Left lung (tissue), 10 donors: ENCODE measurements around the gene CD276. TPM values are rescaled to one million over a fixed set of nuclear protein-coding genes. Genes with fewer than 3 reads are reported as not detected.

ENCODE experiments used
- ATAC-seq: fragments of 200-7000 bp; cut with Tn5 transposase; one replicate; pipeline ENCODE4 v1.9.1; 2020; ENCODE audit warnings: moderate library complexity
- DNase-seq, 4 donors: peaks; one replicate each; pipeline ENCODE4 v3.0.0-alpha.2; 2013 to 2020
- H3K27ac ChIP-seq, 2 donors: fragments of 200-600 bp; sonication (generic) in 1 of 2; one replicate each; pipeline versions ENCODE4 v1.5.0 to v1.8.0; 2020 to 2021
- H3K27me3 ChIP-seq, 2 donors: fragments of 200-600 bp; sonication (generic) in 1 of 2; one replicate each; pipeline versions ENCODE4 v1.5.0 to v1.8.0; 2020 to 2021
- H3K36me3 ChIP-seq, 2 donors: fragments of 200-600 bp; sonication (generic) in 1 of 2; one replicate each; pipeline versions ENCODE4 v1.5.0 to v1.8.0; 2020 to 2021
- H3K4me1 ChIP-seq, 2 donors: fragments of 200-600 bp; one replicate each; pipeline ENCODE4 v1.8.0; 2021
- H3K4me3 ChIP-seq, 2 donors: fragments of 200-600 bp; sonication (generic) in 1 of 2; one replicate each; pipeline versions ENCODE4 v1.5.0 to v1.8.0; 2020 to 2021; ENCODE audit warnings: mild to moderate bottlenecking in 1 of 2
- H3K9me3 ChIP-seq, 2 donors: fragments of 200-600 bp; sonication (generic) in 1 of 2; one replicate each; pipeline versions ENCODE4 v1.5.0 to v1.8.0; 2020 to 2021
- CTCF ChIP-seq, 2 donors: fragments of 200-600 bp; sonication (generic) in 1 of 2; IDR thresholded peaks; one replicate each; pipeline versions ENCODE4 v1.5.0 to v1.8.0; 2021; ENCODE audit warnings: antibody characterized with exemption in 2 of 2
- intact Hi-C, 2 donors: fragments of 100-400 bp; cut with DNase I; formaldehyde crosslinking; loops; one replicate each; pipeline versions ENCODE4 v1.11.2 to v1.14.2; 2022
- polyA plus RNA-seq, 6 donors: library from polyadenylated mRNA; unstranded; fragments of 120-200 nt; gene quantifications; one replicate each; pipeline ENCODE4 v1.2.1, GENCODE V29; 2013; ENCODE audit not compliant: insufficient read length in 6 of 6
- total RNA-seq, 2 donors: library from RNA; stranded (reverse); fragmentation: NEBNext Ultra II Directional; extraction: Animal tissue kit (Norgen Biotek cat#: 25700); gene quantifications; one replicate each; pipeline ENCODE4 v1.2.1, GENCODE V29; 2021
- donor health status: DM: no; HTN: yes; CAD: no.
- donor health status: DM: no; HTN: no; CAD: no.

CD276 gene
- total and polyA plus RNA-seq, 8 donors = 71.9 to 185 (median 156) TPM

DNA sequence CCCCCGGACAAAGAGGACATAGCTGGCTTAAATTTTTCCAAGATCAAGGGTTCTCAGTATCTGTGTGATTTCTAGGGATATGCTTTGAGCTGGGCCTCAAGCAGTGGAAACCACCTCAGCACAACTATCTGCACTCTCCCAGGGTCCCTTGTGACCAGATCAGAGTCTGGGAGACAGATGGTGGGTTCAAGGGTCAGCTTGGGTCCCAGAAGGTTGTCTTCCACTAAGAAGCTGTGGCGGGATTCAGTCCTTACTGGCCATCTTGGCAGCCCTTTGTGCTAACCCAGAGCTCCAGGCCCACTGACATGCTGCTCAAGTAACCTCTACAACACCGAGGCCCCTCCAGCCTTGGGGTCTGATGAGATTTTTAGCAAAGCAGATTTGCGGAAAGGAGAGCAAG, 66.3 kb downstream of the CD276 start:
- ATAC-seq (no peak), DNase-seq (no peak)
- H3K36me3 ChIP-seq = no peaks in the 10 kb centered on the region
- peaks cover 15 to 95% of the 10 kb centered on the region in 2 donors for H3K27me3 ChIP-seq
- peaks cover 0 to 13% of the 10 kb centered on the region in 2 donors for H3K4me1 ChIP-seq
- TF ChIP-seq CTCF (IDR thresholded peaks at IDR 0.05) = no peak
- H3K9me3 ChIP-seq = no peaks in the 10 kb centered on the region
- intact Hi-C loops = no loop called here
- H3K27ac ChIP-seq = no peak overlapping the region
- H3K4me3 ChIP-seq = no peak overlapping the region

DNA sequence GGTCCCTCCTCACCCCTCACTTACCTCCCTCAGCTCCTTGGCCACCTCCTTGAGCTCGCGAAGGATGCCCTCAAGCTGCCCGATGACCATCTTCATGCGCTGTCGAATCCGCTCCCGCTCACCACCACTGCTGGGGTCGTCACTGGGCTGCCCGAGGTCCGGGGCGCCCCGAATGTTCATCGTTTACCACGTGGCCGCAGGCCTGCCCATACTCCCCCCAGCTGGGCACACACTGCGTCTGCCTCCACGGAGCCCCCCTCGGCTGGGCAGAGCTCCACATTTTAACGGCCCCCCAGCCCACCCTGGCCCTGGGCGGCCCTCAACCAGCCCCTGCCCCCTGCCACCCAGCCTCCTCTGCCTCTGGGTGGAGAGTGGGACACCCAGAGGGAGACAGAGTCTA, 66.8 kb downstream of the CD276 start:
- Histone ChIP-seq H3K4me3 (no peak overlapping the region), H3K36me3 (no peaks in the 10 kb centered on the region), H3K4me1 (peaks cover 0 to 13% of the 10 kb centered on the region in 2 donors), H3K9me3 (no peaks in the 10 kb centered on the region), H3K27me3 (peaks cover 15 to 99% of the 10 kb centered on the region in 2 donors), H3K27ac (no peak overlapping the region)
- DNase-seq (no peak), ATAC-seq (no peak)
- intact Hi-C loops = no loop called here
- no peak for TF ChIP-seq CTCF (IDR thresholded peaks at IDR 0.05)

DNA sequence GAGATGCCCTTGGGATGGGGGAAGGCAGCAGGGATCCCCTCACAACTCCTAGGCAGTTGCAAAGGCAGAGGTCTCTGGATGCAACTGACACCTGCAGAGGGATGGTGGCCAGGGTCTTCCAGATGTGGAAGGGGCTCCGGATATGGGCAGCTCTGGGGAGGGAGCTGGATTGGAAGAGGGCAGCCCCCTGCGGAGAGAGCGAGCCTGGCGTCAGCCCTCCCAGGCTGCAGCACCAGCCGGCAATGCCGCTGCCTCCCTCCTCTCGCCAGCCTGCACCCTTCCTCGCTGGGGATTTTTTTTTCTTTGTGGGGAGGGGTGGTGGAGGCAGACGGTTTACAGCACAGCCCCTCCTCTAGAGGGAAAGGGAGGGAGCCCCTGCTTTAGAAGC, 67.3 kb downstream of the CD276 start:
- Histone ChIP-seq H3K9me3 (no peaks in the 10 kb centered on the region), H3K4me3 (peak overlapping the region in 1 of 2 donors; percentile 43), H3K27me3 (peaks cover 15 to 99% of the 10 kb centered on the region in 2 donors), H3K36me3 (no peaks in the 10 kb centered on the region), H3K27ac (no peak overlapping the region), H3K4me1 (peaks cover 0 to 13% of the 10 kb centered on the region in 2 donors)
- ATAC-seq (no peak), DNase-seq (no peak)
- intact Hi-C loops = no loop called here
- no peak for TF ChIP-seq CTCF (IDR thresholded peaks at IDR 0.05)

GRCh38 chr15:73751899-73752805, 68.0 kb downstream of the CD276 start:
- peaks cover 15 to 97% of the 10 kb centered on the region in 2 donors for H3K27me3 ChIP-seq
- H3K9me3 ChIP-seq = no peaks in the 10 kb centered on the region
- H3K4me1 ChIP-seq = peaks cover 0 to 13% of the 10 kb centered on the region in 2 donors
- intact Hi-C loops = no loop called here
- H3K27ac ChIP-seq = no peak overlapping the region
- ATAC-seq (peak; percentile 45), DNase-seq (no peak)
- no peaks in the 10 kb centered on the region for H3K36me3 ChIP-seq
- peak overlapping the region; percentile 36 to 43 for H3K4me3 ChIP-seq
- TF ChIP-seq CTCF (IDR thresholded peaks at IDR 0.05) = no peak

DNA sequence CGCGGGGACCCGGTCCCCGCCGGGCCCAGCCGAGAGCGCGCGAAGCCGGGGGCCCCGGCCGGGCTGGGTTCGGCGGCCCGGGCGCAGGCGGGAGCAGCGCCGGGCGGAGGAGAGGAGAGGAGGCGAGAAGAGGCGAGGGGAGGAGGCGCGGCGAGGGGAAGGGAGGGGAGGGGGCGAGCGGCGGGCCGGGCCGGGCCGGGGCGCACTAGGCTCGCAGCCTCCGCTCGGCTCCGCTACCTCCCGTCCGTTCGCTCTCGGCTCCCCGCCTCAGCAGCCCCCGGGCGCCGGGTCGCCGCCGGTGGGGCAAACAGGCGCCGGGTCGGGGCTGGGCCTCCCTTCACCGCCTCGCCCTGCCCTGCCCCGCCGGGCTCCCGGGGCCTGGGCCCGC, 68.6 kb downstream of the CD276 start:
- H3K9me3 ChIP-seq = no peaks in the 10 kb centered on the region
- H3K27ac ChIP-seq = no peak overlapping the region
- intact Hi-C loops = no loop called here
- DNase-seq = peak in 1 of 4 donors; percentile 40
- H3K4me3 ChIP-seq = peak overlapping the region; percentile 36 to 43
- peaks cover 0 to 13% of the 10 kb centered on the region in 2 donors for H3K4me1 ChIP-seq
- peak; percentile 58 for ATAC-seq
- no peak for TF ChIP-seq CTCF (IDR thresholded peaks at IDR 0.05)
- no peaks in the 10 kb centered on the region for H3K36me3 ChIP-seq
- peaks cover 15 to 97% of the 10 kb centered on the region in 2 donors for H3K27me3 ChIP-seq
